ENCODE data around the gene DSCAML1.

Gene DSCAML1

GRCh38 chr11:117704395-117705100 lies 92.5 kb downstream of the DSCAML1 start:
- in situ Hi-C loops (cut with MboI; ENCODE audit: low sequenced_read_pairs), result no loop called here

- in situ Hi-C loops (cut with MboI; ENCODE audit: low sequenced_read_pairs), result no loop called here
These were observed 93.9 kb downstream of the DSCAML1 start for GRCh38 chr11:117702946-117703598.

- in situ Hi-C loops (cut with MboI; ENCODE audit: low sequenced_read_pairs), result no loop called here
These were observed 95.2 kb downstream of the DSCAML1 start for GRCh38 chr11:117701781-117702180.

- in situ Hi-C loops (cut with MboI; ENCODE audit: low sequenced_read_pairs), result no loop called here
These were observed 96.5 kb downstream of the DSCAML1 start for GRCh38 chr11:117700551-117700950.

- in situ Hi-C loops (cut with MboI; ENCODE audit: low sequenced_read_pairs), result no loop called here
These were observed 99.7 kb downstream of the DSCAML1 start for GRCh38 chr11:117697319-117697718.

- in situ Hi-C loops (cut with MboI; ENCODE audit: low sequenced_read_pairs), result no loop called here
These were observed 100.5 kb downstream of the DSCAML1 start for GRCh38 chr11:117696540-117696939.

- in situ Hi-C loops (cut with MboI; ENCODE audit: low sequenced_read_pairs), result no loop called here
These were observed 103.7 kb downstream of the DSCAML1 start for GRCh38 chr11:117693344-117693743.

GRCh38 chr11:117691516-117691915 lies 105.5 kb downstream of the DSCAML1 start:
- in situ Hi-C loops (cut with MboI; ENCODE audit: low sequenced_read_pairs), result no loop called here

- in situ Hi-C loops (cut with MboI; ENCODE audit: low sequenced_read_pairs), result no loop called here
These were observed 105.8 kb downstream of the DSCAML1 start for GRCh38 chr11:117691218-117691514.

- in situ Hi-C loops (cut with MboI; ENCODE audit: low sequenced_read_pairs), result no loop called here
These were observed 106.4 kb downstream of the DSCAML1 start for GRCh38 chr11:117690484-117691217.

GRCh38 chr11:117688255-117688797 lies 108.7 kb downstream of the DSCAML1 start:
- in situ Hi-C loops (cut with MboI; ENCODE audit: low sequenced_read_pairs), result no loop called here

GRCh38 chr11:117687776-117688175 lies 109.2 kb downstream of the DSCAML1 start:
- in situ Hi-C loops (cut with MboI; ENCODE audit: low sequenced_read_pairs), result no loop called here

- in situ Hi-C loops (cut with MboI; ENCODE audit: low sequenced_read_pairs), result no loop called here
These were observed 110.3 kb downstream of the DSCAML1 start for GRCh38 chr11:117686711-117687110.

GRCh38 chr11:117685566-117685965 lies 111.5 kb downstream of the DSCAML1 start:
- in situ Hi-C loops (cut with MboI; ENCODE audit: low sequenced_read_pairs), result no loop called here

GRCh38 chr11:117684731-117685130 lies 112.3 kb downstream of the DSCAML1 start:
- in situ Hi-C loops (cut with MboI; ENCODE audit: low sequenced_read_pairs), result no loop called here

- in situ Hi-C loops (cut with MboI; ENCODE audit: low sequenced_read_pairs), result no loop called here
These were observed 112.9 kb downstream of the DSCAML1 start for GRCh38 chr11:117684111-117684510.

- in situ Hi-C loops (cut with MboI; ENCODE audit: low sequenced_read_pairs), result no loop called here
These were observed 115.6 kb downstream of the DSCAML1 start for GRCh38 chr11:117681438-117681837.

GRCh38 chr11:117679461-117679860 lies 117.6 kb downstream of the DSCAML1 start:
- in situ Hi-C loops (cut with MboI; ENCODE audit: low sequenced_read_pairs), result no loop called here

- in situ Hi-C loops (cut with MboI; ENCODE audit: low sequenced_read_pairs), result no loop called here
These were observed 118.2 kb downstream of the DSCAML1 start for GRCh38 chr11:117678658-117679406.

- in situ Hi-C loops (cut with MboI; ENCODE audit: low sequenced_read_pairs), result no loop called here
These were observed 119.2 kb downstream of the DSCAML1 start for GRCh38 chr11:117677729-117678310.

- in situ Hi-C loops (cut with MboI; ENCODE audit: low sequenced_read_pairs), result no loop called here
These were observed 120.5 kb downstream of the DSCAML1 start for GRCh38 chr11:117676501-117676900.

Measured in HL-60/S4 treated with phorbol 12-myristate 13-acetate at 8.2 ng/mL for 4 days and 3 days (cell line).